D721Med (cell line): ENCODE data around the gene B9D1.

ENCODE experiments used
- DNase-seq: peaks from one replicate; pipeline ENCODE4 v3.0.0; 2011; ENCODE audit warnings: low spot score; ENCODE audit not compliant: insufficient read length
- FAIRE-seq: peaks from 2 replicates; lab custom pipeline; 2011; peaks lifted over from hg19 to GRCh38; lab: Jason Lieb, UNC
- CTCF ChIP-seq: IDR thresholded peaks from 2 replicates; pipeline ENCODE4 v1.5.1; 2012; ENCODE audit warnings: mild to moderate bottlenecking, control low read depth; ENCODE audit not compliant: insufficient read depth; ENCODE audit errors: missing control alignments

The B9D1 gene

GRCh38 chr17:19399750-19400450, 37.4 kb upstream of the B9D1 start:
- no peak for FAIRE-seq
- no peak for DNase-seq
- TF ChIP-seq CTCF, result no peak

- no peak for DNase-seq
- no peak for TF ChIP-seq CTCF
- FAIRE-seq, result no peak
Observed at GRCh38 chr17:19398301-19399181, 36.0 kb upstream of the B9D1 start.

- DNase-seq (no peak), FAIRE-seq (no peak)
- no peak for TF ChIP-seq CTCF
Observed at GRCh38 chr17:19397556-19398041, 35.1 kb upstream of the B9D1 start.

GRCh38 chr17:19392303-19392702, 29.8 kb upstream of the B9D1 start:
- TF ChIP-seq CTCF, result no peak
- FAIRE-seq, result no peak
- DNase-seq, result no peak

GRCh38 chr17:19391432-19391831, 28.9 kb upstream of the B9D1 start:
- FAIRE-seq, result no peak
- no peak for TF ChIP-seq CTCF
- no peak for DNase-seq

DNA sequence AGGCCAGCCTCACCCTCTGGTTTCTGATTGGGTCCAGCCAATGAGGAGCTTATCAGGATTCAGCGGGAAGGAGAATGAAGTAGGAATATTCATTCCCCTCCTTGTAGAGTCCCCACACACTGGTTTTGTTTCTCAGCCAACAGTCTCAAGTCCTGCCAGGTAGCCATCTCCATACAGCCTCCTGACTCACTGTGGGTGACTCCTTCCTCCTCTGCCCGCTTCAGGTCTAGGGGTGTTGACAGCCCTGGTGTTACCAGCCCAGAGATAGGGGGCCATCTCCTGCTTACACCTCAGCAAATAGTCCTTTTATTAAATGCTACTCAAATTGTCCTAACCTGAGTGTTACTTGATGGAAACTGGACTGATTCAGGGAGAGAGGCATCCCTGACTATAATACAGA, 28.4 kb upstream of the B9D1 start:
- TF ChIP-seq CTCF, result no peak
- no peak for DNase-seq
- no peak for FAIRE-seq
